Osteocyte (in vitro differentiated cells): Measurements from ENCODE around the gene AK8. TPM values are rescaled to one million over a fixed set of nuclear protein-coding genes. Genes with fewer than 3 reads are reported as not detected.

Experiments
- DNase-seq: peaks from one replicate; pipeline ENCODE4 v3.0.0; 2021; ENCODE audit warnings: mixed read lengths; ENCODE audit not compliant: unreplicated experiment; ENCODE audit errors: extremely low spot score
- H3K27ac Mint-ChIP-seq: one replicate; pipeline ENCODE4 v1.8.0; 2021; ENCODE audit warnings: mild to moderate bottlenecking, mixed read lengths; ENCODE audit not compliant: unreplicated experiment
- H3K27me3 Mint-ChIP-seq: one replicate; pipeline ENCODE4 v1.8.0; 2021; ENCODE audit warnings: mixed read lengths; ENCODE audit not compliant: unreplicated experiment
- H3K36me3 Mint-ChIP-seq: one replicate; pipeline ENCODE4 v1.8.0; 2021; ENCODE audit warnings: mixed read lengths; ENCODE audit not compliant: unreplicated experiment
- H3K4me1 Mint-ChIP-seq: one replicate; pipeline ENCODE4 v1.8.0; 2021; ENCODE audit warnings: mixed read lengths; ENCODE audit not compliant: unreplicated experiment
- H3K4me3 Mint-ChIP-seq: one replicate; pipeline ENCODE4 v1.8.0; 2021; ENCODE audit warnings: mild to moderate bottlenecking, moderate library complexity, mixed read lengths; ENCODE audit not compliant: unreplicated experiment
- H3K9me3 Mint-ChIP-seq: one replicate; pipeline ENCODE4 v1.8.0; 2021; ENCODE audit warnings: mixed read lengths; ENCODE audit not compliant: unreplicated experiment
- total RNA-seq: library from RNA; stranded (reverse); gene quantifications from 2 replicates; pipeline ENCODE4 v1.2.1, GENCODE V29; 2021
- TF ChIP-seq, protein P1 (sequence below): fragments of 200-600 bp; sonication (generic); IDR thresholded peaks from 2 replicates; pipeline ENCODE4 v1.5.0; 2021; ENCODE audit warnings: antibody characterized with exemption, mild to moderate bottlenecking, moderate library complexity

AK8 gene
- total RNA-seq, 1 donor from 2014 or later = 0.91 TPM

GRCh38 chr9:132866898-132867297 is 11.2 kb downstream of the AK8 start:
- Mint-ChIP-seq H3K4me3 (no peak overlapping the region), H3K36me3 (no peaks in the 10 kb centered on the region), H3K27ac (no peak overlapping the region), H3K27me3 (peaks cover 24% of the 10 kb centered on the region), H3K9me3 (no peaks in the 10 kb centered on the region), H3K4me1 (no peaks in the 10 kb centered on the region)
- TF ChIP-seq, protein P1, sequence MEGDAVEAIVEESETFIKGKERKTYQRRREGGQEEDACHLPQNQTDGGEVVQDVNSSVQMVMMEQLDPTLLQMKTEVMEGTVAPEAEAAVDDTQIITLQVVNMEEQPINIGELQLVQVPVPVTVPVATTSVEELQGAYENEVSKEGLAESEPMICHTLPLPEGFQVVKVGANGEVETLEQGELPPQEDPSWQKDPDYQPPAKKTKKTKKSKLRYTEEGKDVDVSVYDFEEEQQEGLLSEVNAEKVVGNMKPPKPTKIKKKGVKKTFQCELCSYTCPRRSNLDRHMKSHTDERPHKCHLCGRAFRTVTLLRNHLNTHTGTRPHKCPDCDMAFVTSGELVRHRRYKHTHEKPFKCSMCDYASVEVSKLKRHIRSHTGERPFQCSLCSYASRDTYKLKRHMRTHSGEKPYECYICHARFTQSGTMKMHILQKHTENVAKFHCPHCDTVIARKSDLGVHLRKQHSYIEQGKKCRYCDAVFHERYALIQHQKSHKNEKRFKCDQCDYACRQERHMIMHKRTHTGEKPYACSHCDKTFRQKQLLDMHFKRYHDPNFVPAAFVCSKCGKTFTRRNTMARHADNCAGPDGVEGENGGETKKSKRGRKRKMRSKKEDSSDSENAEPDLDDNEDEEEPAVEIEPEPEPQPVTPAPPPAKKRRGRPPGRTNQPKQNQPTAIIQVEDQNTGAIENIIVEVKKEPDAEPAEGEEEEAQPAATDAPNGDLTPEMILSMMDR = no peak
- DNase-seq = no peak

- TF ChIP-seq, protein P1 = no peak
- DNase-seq = no peak
- Mint-ChIP-seq H3K4me1 (no peaks in the 10 kb centered on the region), H3K4me3 (no peak overlapping the region), H3K36me3 (no peaks in the 10 kb centered on the region), H3K9me3 (no peaks in the 10 kb centered on the region), H3K27me3 (peaks cover 19% of the 10 kb centered on the region), H3K27ac (no peak overlapping the region)
Measured at GRCh38 chr9:132864691-132865090, 13.4 kb downstream of the AK8 start.

GRCh38 chr9:132864277-132864676 is 13.8 kb downstream of the AK8 start:
- no peaks in the 10 kb centered on the region for H3K4me1 Mint-ChIP-seq
- H3K36me3 Mint-ChIP-seq = no peaks in the 10 kb centered on the region
- peaks cover 22% of the 10 kb centered on the region for H3K27me3 Mint-ChIP-seq
- no peak for DNase-seq
- H3K4me3 Mint-ChIP-seq = no peak overlapping the region
- no peak overlapping the region for H3K27ac Mint-ChIP-seq
- TF ChIP-seq, protein P1 = no peak
- H3K9me3 Mint-ChIP-seq = no peaks in the 10 kb centered on the region

GRCh38 chr9:132863096-132863495 is 15.0 kb downstream of the AK8 start:
- TF ChIP-seq, protein P1 = no peak
- no peak for DNase-seq
- H3K36me3 Mint-ChIP-seq = no peaks in the 10 kb centered on the region
- no peaks in the 10 kb centered on the region for H3K9me3 Mint-ChIP-seq
- no peak overlapping the region for H3K27ac Mint-ChIP-seq
- no peak overlapping the region for H3K4me3 Mint-ChIP-seq
- H3K27me3 Mint-ChIP-seq = peaks cover 32% of the 10 kb centered on the region
- H3K4me1 Mint-ChIP-seq = no peaks in the 10 kb centered on the region

DNA sequence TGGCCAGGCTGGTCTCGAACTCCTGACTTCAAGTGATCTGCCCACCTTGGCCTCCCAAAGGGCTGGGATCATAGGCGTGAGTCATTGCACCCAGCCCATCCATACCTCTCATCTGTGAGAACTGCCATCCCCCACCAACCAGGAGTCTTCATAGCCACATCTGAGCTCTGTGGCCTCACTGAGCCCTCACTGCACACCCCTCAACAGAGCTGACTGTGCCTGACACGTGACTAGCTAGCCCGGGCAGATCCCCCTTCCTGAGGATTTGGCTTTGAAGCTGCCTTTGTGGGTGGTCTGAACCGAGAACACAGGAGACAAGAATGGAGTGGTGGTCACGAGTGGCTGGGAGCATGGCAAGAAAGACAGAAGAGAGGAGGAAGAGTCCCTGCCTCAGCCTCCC is 15.6 kb downstream of the AK8 start:
- TF ChIP-seq, protein P1 = no peak
- Mint-ChIP-seq H3K9me3 (no peaks in the 10 kb centered on the region), H3K4me3 (no peak overlapping the region), H3K27me3 (peaks cover 32% of the 10 kb centered on the region), H3K36me3 (no peaks in the 10 kb centered on the region), H3K27ac (no peak overlapping the region), H3K4me1 (no peaks in the 10 kb centered on the region)
- no peak for DNase-seq
